Measurements from ENCODE around the gene MRPS18A.

Gene MRPS18A

GRCh38 chr6:43699564-43700186, 12.1 kb upstream of the MRPS18A start:
- DNase-seq (ENCODE audit: low read depth) = no peak
- no peak for TF ChIP-seq CTCF (IDR thresholded peaks at IDR 0.05; ENCODE audit: low read depth, low read length, missing control alignments)
- no peak overlapping the region for H3K4me3 ChIP-seq (ENCODE audit: low read depth, low read length)
- in situ Hi-C loops (cut with HindIII; ENCODE audit: low sequenced_read_pairs) = no loop called here

GRCh38 chr6:43698584-43699349, 11.2 kb upstream of the MRPS18A start:
- H3K4me3 ChIP-seq (ENCODE audit: low read depth, low read length) = no peak overlapping the region
- DNase-seq (ENCODE audit: low read depth) = no peak
- no peak for TF ChIP-seq CTCF (IDR thresholded peaks at IDR 0.05; ENCODE audit: low read depth, low read length, missing control alignments)
- in situ Hi-C loops (cut with HindIII; ENCODE audit: low sequenced_read_pairs) = no loop called here

- in situ Hi-C loops (cut with HindIII; ENCODE audit: low sequenced_read_pairs) = no loop called here
- H3K4me3 ChIP-seq (ENCODE audit: low read depth, low read length) = no peak overlapping the region
- DNase-seq (ENCODE audit: low read depth) = no peak
- no peak for TF ChIP-seq CTCF (IDR thresholded peaks at IDR 0.05; ENCODE audit: low read depth, low read length, missing control alignments)
Measured at GRCh38 chr6:43697421-43697820, 9.8 kb upstream of the MRPS18A start.

- H3K4me3 ChIP-seq (ENCODE audit: low read depth, low read length) = no peak overlapping the region
- no peak for TF ChIP-seq CTCF (IDR thresholded peaks at IDR 0.05; ENCODE audit: low read depth, low read length, missing control alignments)
- in situ Hi-C loops (cut with HindIII; ENCODE audit: low sequenced_read_pairs) = no loop called here
Measured at GRCh38 chr6:43695967-43696291, 8.3 kb upstream of the MRPS18A start.

GRCh38 chr6:43695215-43695966, 7.8 kb upstream of the MRPS18A start:
- in situ Hi-C loops (cut with HindIII; ENCODE audit: low sequenced_read_pairs) = no loop called here
- no peak for DNase-seq (ENCODE audit: low read depth)

More at GRCh38 chr6:43695967-43696291, 8.3 kb upstream of the MRPS18A start:
- DNase-seq (ENCODE audit: low read depth) = no peak

More at GRCh38 chr6:43695215-43695966, 7.8 kb upstream of the MRPS18A start:
- H3K4me3 ChIP-seq (ENCODE audit: low read depth, low read length) = no peak overlapping the region
- TF ChIP-seq CTCF (IDR thresholded peaks at IDR 0.05; ENCODE audit: low read depth, low read length, missing control alignments) = no peak
